Measurements from ENCODE around the gene EPHA4. TPM values are rescaled to one million over a fixed set of nuclear protein-coding genes. Genes with fewer than 3 reads are reported as not detected.

Gene EPHA4
- total RNA-seq, 4 donors from 2014 or later, result 38.9 to 98.9 (median 68.0) TPM

- no peaks in the 10 kb centered on the region for H3K36me3 ChIP-seq
- no peak overlapping the region for H3K27ac ChIP-seq
- WGBS, 2 donors, result 83 to 92% methylated on average over 3 to 4 of the region's 4 CpGs
- intact Hi-C loops (cut with DNase I), result no loop called here
- TF ChIP-seq POLR2A (IDR thresholded peaks at IDR 0.05) (no peak), CTCF (IDR thresholded peaks at IDR 0.05) (no peak)
- no peak for DNase-seq
- no peak overlapping the region for H3K4me3 ChIP-seq (replicated peaks in 1 of 3)
- no peaks in the 10 kb centered on the region for H3K27me3 ChIP-seq
- H3K9me3 ChIP-seq, result no peaks in the 10 kb centered on the region
- H3K4me1 ChIP-seq, result peaks cover 0 to 9% of the 10 kb centered on the region in 2 donors
Measured at GRCh38 chr2:221449406-221449805, 122.7 kb downstream of the EPHA4 start.

GRCh38 chr2:221448844-221449390 lies 123.2 kb downstream of the EPHA4 start:
- intact Hi-C loops (cut with DNase I), result no loop called here
- H3K4me3 ChIP-seq (replicated peaks in 1 of 3), result no peak overlapping the region
- H3K9me3 ChIP-seq, result no peaks in the 10 kb centered on the region
- WGBS, 2 donors, result 52 to 74% methylated on average over 4 of the region's 4 CpGs
- H3K27me3 ChIP-seq, result no peaks in the 10 kb centered on the region
- no peak for TF ChIP-seq CTCF (IDR thresholded peaks at IDR 0.05)
- TF ChIP-seq POLR2A (IDR thresholded peaks at IDR 0.05), result no peak
- no peaks in the 10 kb centered on the region for H3K36me3 ChIP-seq
- H3K4me1 ChIP-seq, result peaks cover 0 to 13% of the 10 kb centered on the region in 2 donors
- DNase-seq, result no peak
- H3K27ac ChIP-seq, result no peak overlapping the region

GRCh38 chr2:221448057-221448843 lies 123.9 kb downstream of the EPHA4 start:
- WGBS, 2 donors, result 54 to 73% methylated on average over 8 of the region's 8 CpGs
- H3K9me3 ChIP-seq, result no peaks in the 10 kb centered on the region
- intact Hi-C loops (cut with DNase I), result no loop called here

DNA sequence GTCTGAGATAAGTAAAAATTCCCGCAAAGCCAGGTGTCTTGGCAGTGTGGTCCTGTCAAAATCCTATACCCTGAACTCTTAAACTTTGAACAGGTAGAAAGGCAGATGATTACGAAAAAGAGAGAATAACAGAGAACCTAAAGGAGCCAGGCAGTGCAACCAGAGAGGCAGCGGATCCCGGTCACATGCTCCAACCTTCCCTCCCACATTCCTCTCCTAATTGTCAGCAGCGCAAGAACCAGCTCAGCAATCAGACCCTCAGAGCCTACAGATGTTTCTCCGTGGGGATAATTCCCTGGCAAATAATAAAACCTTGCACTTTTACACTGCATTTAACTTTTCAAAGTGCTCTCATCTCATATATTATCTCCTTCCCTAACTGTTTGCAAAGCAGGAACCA lies 124.8 kb downstream of the EPHA4 start:
- no peaks in the 10 kb centered on the region for H3K36me3 ChIP-seq
- intact Hi-C loops (cut with DNase I), result no loop called here
- peaks cover 7 to 27% of the 10 kb centered on the region in 2 donors for H3K4me1 ChIP-seq
- H3K27me3 ChIP-seq, result no peaks in the 10 kb centered on the region
- WGBS, 2 donors, result 88 to 91% methylated on average over 6 of the region's 6 CpGs
- no peak overlapping the region for H3K27ac ChIP-seq
- TF ChIP-seq CTCF (IDR thresholded peaks at IDR 0.05), result no peak
- TF ChIP-seq POLR2A (IDR thresholded peaks at IDR 0.05), result no peak
- no peaks in the 10 kb centered on the region for H3K9me3 ChIP-seq
- H3K4me3 ChIP-seq (replicated peaks in 1 of 3), result no peak overlapping the region
- no peak for DNase-seq

More at GRCh38 chr2:221448057-221448843, 123.9 kb downstream of the EPHA4 start:
- no peak for DNase-seq
- Histone ChIP-seq H3K36me3 (no peaks in the 10 kb centered on the region), H3K27ac (no peak overlapping the region), H3K27me3 (no peaks in the 10 kb centered on the region), H3K4me1 (peaks cover 7 to 20% of the 10 kb centered on the region in 2 donors), H3K4me3 (replicated peaks in 1 of 3) (no peak overlapping the region)
- no peak for TF ChIP-seq CTCF (IDR thresholded peaks at IDR 0.05)
- no peak for TF ChIP-seq POLR2A (IDR thresholded peaks at IDR 0.05)

DNA sequence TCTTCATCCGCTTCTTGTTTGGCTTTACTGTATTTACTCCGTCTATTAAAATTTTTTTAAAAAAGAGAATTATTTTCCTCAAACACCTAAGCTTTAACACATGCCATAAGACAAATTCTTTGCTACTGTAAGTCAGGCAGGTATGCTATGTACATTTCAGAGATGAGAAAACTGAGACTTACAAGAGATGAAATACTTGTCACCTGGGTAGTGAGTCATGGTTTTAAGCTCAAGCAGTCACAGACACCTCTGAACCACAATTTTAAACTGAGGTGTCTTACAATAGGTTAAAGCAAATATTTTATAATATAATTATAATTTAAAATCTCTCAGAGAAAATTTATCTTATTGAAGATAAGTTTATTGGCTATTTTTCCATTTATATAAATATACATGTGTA lies 126.0 kb downstream of the EPHA4 start:
- no peak overlapping the region for H3K4me3 ChIP-seq (replicated peaks in 1 of 3)
- DNase-seq, result no peak
- no peaks in the 10 kb centered on the region for H3K9me3 ChIP-seq
- 97 to 99% methylated on average over 2 of the region's 2 CpGs for WGBS, 2 donors
- TF ChIP-seq CTCF (IDR thresholded peaks at IDR 0.05), result no peak
- no peak for TF ChIP-seq POLR2A (IDR thresholded peaks at IDR 0.05)
- H3K27me3 ChIP-seq, result no peaks in the 10 kb centered on the region
- no peak overlapping the region for H3K27ac ChIP-seq
- H3K4me1 ChIP-seq, result peaks cover 7 to 29% of the 10 kb centered on the region in 2 donors
- H3K36me3 ChIP-seq, result no peaks in the 10 kb centered on the region
- intact Hi-C loops (cut with DNase I), result no loop called here

All from thyroid gland (tissue), 4 donors.